ENCODE measurements around the gene SH2D3A.
"Not testable (repeated sequence)": the region's sequence is repeated elsewhere in the genome, so short reads cannot be mapped to it uniquely, and the experiment has no call there.

SH2D3A gene

DNA sequence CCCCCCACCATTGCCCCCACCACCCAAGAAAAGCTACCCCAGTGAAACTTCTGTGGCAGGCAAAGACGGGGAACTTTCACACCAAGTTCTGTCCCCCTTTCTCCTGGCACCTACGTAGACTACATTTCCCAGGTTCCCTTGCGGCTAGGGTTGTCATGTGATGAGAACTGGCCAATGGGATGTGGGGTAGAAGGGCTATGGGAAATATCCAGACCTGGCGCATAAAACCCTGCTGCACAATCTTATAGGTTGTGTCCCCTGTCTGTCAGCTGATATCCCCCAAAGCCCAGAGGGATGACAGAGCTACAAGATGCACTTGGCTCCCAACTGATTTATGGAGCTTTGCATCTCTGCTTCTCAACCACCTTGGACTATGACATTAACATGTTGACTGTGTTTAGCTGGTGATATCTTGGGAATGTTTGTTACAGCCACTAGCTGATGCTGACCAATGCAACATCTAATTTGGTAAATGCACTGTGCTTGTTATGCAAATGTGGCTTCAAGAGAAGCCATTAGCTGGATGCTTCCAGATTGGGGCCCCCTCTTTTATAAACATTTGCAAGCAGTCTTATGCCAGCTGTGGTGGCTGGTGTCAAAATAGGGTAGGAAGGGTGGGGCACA, 6.1 kb downstream of the SH2D3A start:
- peak; percentile 45 for DNase-seq (ENCODE audit: low spot score)

DNA sequence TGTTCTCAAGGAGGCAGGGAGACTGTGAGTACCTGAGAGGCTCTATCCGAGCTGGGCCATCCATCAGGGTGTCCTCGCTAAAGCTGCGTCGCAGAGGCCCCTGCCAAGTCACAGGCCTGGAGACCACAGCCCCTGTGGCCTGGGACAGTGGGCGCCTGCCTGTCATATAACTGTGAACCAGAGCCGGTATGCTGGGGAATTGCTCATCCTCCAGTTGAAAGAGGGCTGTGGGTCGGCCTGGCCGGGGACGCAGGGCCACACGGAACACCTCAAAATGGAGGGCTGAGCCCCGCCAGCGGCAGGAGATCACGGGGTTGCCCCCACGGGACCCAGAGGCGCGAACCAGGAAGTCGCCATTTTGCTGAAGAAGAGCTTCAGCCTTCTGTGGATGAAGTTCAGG, 6.6 kb downstream of the SH2D3A start:
- DNase-seq (ENCODE audit: low spot score) = no peak

DNA sequence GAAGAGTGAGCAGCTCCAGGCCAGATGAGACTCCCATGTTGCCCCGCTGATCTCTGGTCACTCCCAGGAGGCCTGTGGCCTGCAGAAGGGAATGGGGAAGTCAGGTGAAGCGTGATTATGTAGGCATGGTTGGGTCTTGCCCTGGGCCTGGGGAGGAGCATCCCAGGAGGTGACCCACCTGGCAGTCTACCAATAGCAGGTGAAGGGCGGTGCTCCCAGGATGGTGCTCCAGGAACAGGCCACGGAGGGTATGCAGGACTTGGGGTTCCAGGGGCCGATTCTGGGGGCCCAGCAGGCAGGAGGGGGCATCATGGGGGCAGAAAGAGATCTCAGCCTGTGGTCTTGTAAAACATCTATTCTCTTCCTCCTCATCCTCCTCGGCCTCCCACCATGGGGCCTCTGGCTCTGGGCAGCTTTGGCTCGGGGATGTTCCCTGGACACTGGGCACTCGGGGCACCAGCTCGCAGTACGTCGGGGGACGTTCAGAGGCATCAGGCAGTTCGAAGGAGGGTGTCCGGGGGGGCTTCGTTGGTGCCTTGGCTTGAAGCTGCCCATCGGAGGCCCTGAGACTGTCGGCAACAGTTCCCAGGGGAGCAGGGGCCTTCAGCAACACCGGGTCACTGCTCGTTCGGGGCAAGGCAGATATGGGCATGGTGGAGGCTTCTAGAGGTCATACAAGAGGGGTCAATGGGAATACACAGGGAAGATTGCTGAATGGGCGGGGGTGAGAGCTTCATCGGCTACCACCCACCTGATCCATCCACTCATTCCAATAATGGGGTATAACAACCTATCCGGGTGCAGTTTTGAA, 12.4 kb downstream of the SH2D3A start:
- DNase-seq (ENCODE audit: low spot score) = no peak

DNA sequence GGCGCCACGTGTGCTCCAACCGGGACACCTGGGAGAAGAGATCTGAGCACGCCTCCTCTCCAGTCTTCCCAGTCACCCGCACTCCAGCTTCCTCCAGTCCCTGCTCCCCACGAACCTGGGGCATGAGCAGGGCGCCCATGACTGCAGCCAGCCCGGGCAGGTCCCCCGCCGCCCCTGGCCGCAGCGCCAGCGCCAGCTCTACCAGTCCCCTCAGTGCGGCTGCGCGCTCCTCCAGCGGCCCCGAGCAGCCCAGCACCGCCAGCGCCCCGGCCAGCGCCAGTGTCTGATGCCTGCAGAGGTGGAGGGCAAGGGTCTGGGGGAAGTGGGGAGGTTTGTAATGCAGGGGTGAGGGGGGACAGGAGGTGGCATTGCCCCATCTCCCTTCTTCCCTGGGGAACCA, 13.1 kb downstream of the SH2D3A start:
- no peak for DNase-seq (ENCODE audit: low spot score)

DNA sequence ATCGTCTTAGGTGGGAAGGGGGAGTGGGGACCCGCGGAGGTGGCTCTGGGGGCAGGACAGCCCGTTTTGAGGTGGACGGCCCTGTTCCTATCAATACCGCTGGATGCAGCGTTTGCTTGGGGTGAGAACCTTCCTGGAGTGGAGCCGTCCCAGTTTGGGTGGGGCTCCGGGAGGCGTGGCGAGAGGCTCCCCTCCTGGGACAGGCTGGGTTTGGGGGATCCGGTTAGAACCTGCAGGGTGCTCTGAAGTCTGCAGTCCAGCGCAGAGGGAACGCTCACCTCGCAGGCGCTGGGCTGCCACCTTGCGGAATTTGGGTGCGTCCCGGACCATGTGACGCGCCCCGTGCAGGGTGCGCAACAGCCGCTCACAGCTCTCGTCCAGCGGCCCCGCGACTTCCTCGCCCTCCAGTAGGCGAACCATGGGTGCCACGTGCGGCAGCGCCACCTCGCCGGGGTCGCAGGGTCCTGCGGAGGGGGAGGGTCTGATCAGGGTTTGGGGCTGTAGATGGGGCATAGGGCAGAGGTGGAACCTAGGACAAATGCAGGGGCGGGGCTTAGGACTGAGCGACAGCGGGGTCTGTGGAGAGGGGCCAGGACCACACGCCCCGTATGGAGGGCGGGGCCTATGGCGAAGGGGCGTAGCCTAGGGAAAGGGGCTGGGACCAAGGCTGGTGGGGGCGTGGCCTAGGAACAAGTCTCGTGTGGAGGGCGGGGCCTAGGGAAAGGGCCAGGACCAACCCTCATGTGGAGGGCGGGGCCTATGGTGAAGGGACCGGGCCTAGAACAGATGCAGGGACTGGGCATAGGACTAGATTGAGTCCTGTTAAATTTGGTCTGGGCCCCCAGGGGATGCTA, 13.8 kb downstream of the SH2D3A start:
- peak; percentile 47 for DNase-seq (ENCODE audit: low spot score)

DNA sequence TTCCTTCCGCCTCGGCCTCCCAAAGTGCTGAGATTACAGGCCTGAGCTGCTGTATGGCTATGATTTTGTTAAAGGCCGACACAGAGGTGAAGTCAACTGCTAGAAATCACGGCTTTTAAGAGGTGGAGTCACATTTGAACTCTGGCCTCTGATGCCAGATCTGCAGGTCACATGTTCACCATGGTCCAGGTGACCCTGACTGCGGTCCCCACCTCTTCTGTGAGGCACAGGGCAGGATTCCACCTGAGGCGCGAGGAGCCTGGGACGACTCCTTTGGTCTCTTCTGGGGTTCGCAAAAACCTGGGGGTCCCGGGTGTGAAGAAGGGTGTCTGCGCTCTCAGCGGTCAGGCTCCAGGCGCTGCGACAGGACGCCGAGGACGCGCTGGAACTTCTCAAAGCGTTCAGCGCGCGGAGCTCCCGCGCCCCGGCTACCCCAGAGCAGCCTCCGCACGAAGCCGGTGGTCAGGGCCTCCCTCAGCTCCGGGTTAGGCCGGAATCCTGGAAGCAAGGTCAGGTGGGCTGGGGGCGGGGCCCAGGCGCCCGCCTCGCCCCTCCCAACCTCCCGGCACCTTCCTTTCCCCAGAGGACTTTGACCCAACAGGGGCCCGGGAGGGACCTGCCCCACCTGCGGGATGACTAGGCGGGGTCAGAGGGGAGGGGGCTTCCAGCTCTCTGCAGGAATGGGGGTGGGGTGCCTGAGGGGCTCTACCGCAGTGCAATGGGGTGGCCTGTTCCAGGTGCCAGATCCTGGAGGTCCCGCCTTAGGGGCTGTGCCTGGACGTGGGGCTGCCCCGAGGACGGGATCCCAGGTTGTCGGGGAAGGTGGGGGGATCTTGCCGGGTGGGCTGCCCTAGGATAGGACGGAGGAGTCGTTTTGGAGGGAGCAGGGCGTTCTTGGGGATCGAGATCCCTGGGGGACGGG, 14.7 kb downstream of the SH2D3A start:
- no peak for DNase-seq (ENCODE audit: low spot score)

DNA sequence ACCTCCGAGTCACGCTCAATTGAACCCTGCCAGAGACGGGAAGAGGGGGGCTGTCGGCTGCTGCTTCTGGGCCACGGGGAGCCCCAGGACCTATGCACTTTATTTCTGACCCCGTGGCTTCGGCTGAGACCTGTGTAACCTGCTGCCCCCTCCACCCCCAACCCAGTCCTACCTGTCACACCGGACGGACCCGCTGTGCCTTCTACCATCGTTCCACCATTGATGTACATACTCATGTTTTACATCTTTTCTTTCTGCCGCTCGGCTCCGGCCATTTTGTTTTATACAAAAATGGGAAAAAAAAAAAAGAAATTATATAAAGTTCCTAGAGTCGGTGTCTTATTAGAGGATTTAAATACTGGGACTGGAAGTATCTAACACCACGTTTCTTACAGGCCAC, 16.0 kb downstream of the SH2D3A start:
- no peak for DNase-seq (ENCODE audit: low spot score)

DNA sequence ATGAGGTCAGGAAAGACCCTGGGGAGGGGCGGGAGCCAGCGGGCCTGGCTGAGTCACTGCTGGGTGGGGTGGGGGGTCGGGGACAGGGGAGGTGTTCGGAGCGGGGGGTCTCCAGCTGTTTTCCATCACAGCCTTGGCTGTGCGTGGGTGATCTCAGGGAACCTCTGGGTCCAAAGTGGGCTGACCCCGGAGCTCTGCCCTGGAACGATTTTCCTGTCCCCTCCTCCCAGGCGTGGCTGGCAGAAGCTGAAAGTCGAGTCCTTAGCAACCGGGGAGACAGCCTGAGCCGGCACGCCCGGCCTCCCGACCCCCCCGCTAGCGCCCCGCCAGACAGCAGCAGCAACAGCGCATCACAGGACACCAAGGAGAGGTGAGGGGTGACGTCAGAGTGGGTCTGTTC, 17.2 kb downstream of the SH2D3A start:
- DNase-seq (ENCODE audit: low spot score) = no peak

DNA sequence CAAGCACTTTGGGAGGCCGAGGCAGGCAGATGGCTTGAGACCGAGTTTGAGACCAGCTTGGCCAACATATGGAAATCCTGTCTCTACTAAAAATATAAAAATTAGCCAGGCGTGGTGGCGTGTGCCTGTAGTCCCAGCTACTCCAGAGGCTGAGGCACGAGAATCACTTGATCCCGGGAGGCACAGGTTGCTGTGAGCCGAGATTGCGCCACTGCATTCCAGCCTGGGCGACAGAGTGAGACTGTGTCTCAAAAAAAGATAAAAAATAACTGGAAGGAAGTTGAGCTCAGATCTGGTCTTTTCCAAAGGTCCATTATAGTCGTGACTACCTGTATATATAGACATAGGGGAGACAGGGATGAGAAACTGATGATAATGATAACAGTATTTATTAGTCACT, 18.7 kb downstream of the SH2D3A start:
- DNase-seq (ENCODE audit: low spot score) = not testable (repeated sequence)

DNA sequence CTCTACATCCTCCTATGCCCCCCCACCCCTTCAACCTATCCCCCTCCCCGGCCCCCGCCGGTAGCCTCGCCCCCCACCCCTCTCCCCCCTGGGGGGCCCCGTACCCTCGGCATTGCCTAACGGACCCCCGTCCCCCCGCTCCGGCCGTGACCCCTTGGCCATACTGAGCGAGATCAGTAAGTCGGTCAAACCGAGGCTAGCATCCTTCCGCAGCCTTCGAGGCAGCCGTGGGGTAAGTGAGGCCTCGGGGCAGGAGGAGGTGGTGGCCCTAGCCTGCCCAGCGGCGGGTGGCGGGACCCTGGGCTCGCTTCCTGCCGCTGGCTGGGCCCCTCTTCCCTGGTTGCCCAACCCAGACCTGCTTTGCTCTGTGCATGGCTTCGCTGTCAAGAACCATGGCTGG, 21.3 kb downstream of the SH2D3A start:
- no peak for DNase-seq (ENCODE audit: low spot score)

DNA sequence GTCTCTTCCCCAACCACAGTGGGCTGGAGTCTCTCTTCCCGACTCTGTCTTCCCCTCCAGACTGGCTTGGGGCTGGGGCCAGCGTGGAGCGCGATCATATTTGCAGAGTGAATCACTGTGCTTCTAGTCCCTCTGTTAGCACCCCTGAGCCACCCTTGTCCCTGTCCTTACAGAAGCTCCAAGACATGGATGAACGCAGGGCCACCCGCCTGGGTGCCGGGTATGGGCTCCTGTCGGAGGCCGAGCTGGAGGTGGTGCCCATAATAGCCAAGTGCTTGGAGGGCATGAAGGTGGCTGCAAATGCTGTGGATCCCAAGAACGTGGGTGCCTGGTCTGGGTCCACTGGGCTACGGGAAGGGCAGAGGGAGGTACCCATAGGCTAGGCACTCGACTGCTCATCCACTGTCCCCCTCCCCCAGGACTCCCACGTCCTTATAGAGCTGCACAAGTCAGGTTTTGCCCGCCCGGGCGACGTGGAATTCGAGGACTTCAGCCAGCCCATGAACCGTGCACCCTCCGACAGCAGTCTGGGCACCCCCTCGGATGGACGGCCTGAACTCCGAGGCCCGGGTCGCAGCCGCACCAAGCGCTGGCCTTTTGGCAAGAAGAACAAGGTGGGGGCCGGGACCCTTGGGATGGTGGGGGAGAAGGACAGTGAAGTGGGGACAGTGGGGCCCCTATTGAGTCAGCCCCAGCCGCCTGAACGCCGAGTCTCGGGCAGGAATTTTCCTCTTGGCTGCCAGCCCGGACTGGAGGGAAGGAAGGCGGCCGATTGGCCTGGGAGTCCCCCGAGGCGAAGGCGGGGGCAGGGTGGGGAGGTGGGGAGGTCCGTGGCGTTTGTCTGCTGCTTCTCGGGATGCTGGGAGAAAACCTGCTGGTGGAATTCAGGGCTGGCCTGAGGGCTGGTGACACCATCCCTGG, 22.6 kb downstream of the SH2D3A start:
- DNase-seq (ENCODE audit: low spot score) = no peak

DNA sequence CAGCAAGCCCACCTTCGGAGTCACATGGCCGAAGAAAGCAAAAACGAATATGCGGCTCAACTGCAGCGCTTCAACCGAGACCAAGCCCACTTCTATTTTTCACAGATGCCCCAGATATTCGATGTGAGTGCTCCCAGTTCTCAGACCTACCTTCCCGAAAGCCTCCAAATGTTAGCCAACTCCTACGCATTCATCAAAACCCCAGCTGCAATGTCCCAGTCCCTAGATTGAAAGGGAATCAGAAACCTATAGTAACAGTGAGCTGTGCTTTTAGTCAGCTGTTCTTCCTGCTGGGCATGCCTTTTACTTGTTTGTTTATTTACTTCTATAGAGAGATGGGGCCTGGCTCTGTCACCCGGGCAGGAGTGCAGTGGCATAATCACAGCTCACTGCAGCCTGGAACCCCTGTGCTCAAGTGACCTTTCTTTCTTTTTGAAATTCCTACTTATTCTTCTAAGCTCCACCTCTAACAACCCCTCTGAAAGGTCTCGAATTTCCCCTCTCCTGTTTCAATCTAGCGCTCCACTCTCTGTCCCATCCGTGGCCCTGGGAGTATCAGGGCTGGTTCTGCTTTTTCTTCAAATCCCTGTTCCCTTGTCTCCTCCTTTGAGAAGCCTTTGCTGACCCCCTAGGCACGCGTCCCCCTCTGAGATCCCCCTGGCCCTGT, 23.4 kb downstream of the SH2D3A start:
- DNase-seq (ENCODE audit: low spot score) = no peak

DNA sequence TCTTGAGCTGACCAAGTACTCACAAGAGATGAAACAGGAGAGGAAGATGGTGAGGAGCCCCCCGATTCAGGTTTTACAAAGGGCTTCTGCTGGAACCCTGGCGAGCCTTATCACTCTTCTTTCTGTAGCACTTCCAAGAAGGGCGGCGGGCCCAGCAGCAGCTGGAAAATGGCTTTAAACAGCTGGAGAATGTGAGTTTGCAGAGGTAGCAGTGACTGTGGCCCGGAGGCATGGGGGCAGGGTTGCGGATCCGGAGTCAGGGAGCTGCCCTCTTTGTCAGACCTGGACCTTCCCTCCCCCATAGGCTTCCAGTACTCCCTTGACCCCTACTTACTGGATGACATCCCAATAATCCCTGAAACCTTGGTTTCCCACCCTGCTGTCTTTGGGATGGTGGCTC, 24.2 kb downstream of the SH2D3A start:
- DNase-seq (ENCODE audit: low spot score) = no peak

DNA sequence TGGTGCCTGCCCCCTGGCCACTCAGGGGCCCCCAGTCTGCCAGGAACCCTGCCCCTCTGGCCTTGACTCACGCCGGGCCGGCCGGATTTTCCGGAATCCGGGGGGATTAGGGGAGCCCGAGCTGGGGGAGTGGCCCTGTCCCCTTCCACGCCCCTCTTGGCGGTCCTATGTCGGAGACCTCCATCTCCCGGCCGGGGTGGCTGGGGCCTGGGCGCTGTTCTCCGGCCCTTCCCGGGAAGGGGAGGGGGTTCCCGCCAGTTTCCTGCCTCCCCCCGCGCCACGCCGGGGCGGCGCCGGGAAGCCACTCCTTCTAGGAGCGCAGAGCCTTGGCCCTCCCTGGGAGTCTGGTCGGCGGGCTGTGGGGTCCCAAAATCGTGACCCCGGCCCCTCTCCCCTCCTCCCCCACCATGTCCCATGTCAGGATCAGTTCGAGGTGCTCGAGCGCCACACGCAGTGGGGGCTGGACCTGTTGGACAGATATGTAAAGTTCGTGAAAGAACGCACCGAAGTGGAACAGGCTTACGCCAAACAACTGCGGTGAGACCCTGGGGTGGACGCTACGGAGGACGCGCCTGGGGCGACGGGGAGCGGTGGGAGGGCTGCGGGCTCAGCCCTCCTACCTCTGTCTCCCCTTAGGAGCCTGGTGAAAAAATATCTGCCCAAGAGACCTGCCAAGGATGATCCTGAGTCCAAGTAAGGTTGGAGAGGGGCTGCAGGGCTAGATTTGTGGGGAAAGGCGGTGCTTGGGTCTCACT, 26.5 kb downstream of the SH2D3A start:
- DNase-seq (ENCODE audit: low spot score) = peak; percentile 29

DNA sequence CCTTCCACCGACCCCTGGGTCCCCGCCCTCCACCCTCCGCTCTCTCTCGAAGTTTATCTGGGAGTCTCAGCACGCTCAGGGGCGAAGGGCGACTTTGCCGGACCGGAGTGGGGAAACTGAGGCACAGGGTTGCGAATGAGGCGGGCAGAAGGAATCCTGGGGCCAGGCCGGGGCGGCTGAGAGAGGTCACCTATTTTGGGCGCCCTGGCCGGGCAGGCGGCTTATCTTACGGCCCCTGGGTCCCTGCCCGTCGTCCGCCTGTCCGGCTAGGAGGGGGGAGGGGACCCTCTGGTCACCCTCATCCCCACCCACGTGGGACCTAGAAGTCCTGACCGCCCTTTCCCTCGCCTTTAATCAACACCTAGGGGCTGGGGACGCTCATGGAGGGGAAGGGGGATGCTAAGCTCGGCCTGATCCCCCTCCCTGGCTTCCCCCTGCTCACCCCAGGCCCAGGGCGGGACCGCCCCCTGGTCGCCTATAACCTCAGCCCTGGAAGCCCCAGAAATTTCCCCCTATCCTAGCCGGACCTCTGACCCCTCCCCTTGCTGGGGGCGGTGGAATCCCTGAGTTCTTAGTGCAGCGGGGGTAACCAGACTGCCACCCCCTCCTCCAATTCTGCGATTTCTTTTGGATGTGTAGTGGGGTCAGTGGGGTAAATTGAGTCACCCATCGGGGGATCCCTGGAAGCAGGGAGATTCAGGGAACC, 27.2 kb downstream of the SH2D3A start:
- peak; percentile 29 for DNase-seq (ENCODE audit: low spot score)

DNA sequence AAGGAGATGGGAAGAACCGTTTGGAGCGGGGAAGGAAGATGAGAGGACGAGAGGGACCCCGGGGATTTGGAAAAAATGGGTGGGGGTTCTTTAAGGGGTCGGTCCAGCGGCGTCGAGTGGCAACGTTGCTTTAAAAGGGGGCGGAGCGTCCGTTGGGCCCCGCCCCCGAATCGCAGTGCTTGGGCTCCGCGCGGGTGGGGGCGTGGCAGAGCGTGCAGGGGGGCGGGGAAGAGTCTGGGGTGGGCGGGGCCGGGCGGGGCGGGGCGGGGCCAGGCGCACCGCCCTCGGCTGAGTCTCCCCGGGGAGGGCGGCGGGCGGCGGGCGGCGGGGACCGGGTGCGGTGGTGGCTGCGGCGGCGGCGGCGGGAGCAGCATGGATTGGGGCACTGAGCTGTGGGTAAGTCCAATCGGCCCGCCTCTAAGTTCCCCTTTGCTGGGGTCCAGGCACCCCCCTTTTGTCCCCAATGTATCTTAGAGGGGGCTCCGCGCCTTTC, 27.8 kb downstream of the SH2D3A start, which contains the start of gene TRIP10:
Gene TRIP10 (plus strand): TSS at position 291 of the 493 bp plus-strand sequence. CDS start 82 bp downstream, at position 373.
- peak; percentile 70 for DNase-seq (ENCODE audit: low spot score)

DNA sequence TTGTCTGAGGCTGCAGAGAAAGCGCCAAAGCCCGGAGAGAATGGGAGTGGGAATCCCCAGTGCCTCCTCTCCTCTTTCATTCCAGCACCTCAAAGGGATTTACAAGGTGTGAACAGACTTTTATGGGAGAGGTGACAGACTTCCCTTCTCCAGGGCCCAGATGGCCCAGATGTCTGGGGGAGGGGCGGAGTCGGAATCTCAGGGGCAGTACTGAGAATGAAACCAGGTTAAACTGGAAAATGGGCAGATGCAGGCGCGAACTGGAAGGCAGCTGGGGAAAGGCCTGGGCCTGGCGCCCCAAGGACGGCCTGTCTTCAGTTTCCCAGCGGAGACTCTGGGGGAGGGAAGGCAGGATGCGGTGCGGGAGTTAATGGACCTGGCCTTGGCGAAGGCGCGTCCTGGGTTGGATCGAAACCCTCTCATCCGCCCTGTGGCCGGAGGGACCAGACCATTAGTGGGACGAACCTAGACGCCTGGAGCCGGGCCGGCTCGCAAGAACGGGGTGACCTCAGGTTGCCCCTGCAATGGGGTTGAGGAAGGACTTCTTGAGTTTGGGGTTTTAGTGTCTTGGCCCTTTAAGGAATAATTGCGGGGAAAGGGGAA, 28.3 kb downstream of the SH2D3A start:
- DNase-seq (ENCODE audit: low spot score) = no peak
